UCSD-AML1 (cell line): ENCODE measurements around the gene NOD2.

Experiments
- DNase-seq: peaks from one replicate; lab custom pipeline; 2025; ENCODE audit not compliant: unreplicated experiment; lab: John Stamatoyannopoulos, UW

Gene NOD2

DNA sequence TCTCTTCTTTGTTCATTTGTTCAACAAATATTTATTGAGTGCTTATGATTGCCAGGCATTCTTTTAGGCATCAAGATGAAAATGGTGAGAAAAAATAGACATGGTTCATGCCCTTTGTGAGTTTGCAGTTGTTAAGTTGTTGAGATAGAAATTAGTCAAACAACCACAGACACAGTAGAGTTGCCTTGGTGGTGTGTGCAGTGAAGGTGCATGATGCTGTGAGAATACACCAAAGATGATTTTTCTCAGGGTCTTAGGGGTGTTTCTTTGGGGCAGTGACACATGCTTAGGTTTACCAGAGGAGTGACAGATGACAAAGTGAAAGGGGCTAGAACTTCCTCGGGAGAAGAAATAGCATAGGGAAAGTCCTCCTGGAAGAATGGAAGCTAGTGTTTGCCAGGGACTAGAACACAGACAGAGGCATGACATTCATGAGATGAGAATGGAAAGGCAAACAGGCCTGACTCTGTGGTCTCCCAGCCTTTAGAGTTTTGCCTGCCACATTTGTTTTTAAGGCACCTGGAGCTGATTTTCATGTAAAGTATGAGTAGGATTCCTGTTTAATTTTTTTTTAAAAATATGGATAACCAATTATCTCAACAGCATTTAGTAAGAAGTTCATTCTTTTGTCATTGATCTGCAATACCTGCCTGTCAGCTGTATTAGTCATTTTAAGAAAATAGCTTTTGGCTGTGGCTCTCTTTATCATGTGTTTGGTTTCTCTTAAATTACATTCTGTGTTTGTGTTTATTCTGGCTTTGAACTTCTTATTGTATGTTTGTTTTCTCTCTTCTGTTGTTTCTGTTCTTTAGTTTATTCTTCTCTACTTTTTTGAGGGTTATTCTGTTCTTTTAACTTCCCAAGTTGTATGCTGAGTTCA is 85.1 kb downstream of the NOD2 start:
- no peak for DNase-seq

DNA sequence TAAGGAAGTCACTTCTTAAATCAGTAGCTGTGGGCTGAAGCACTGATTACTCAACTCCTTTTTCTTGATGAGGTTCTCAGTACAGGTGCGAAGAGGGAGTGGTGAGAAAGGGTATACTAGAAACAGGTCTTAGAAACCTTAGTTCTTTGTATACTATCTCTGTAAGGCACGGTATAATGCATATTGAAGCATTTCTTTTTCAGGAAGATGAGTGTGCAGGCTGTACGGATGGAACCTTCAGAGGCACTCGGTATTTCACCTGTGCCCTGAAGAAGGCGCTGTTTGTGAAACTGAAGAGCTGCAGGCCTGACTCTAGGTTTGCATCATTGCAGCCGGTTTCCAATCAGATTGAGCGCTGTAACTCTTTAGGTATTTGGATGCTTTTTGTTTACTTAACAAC is 87.6 kb downstream of the NOD2 start:
- no peak for DNase-seq

DNA sequence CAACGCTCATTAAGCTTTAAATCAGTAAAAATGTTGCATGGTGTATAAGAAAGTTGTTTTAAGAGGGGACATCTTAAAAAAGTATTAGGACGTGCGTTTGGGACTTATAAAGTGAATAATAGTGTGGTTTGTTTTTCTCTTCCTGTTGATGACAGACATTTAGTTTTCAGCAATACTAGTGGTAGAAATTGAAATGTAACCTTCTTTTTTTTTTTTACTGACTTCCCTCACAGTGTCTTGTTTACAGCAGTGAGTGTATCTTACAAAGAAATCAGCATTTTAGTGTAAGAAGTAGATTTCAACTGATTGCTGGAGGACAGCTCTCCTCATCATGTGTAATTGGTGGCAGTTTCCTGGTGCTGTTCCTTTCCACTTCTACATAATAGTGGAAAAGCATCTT is 88.1 kb downstream of the NOD2 start:
- no peak for DNase-seq
